Mesendoderm (in vitro differentiated cells): Measurements from ENCODE around the gene MITF.

Source experiments
- DNase-seq: peaks from one replicate; pipeline ENCODE4 v3.0.0; 2013
- H2AK5ac ChIP-seq: 2 replicates; pipeline ENCODE4 v1.6.1; 2013; ENCODE audit warnings: low read length, inconsistent platforms
- H2BK120ac ChIP-seq: 2 replicates; pipeline ENCODE4 v1.6.1; 2013; ENCODE audit warnings: low read depth, mild to moderate bottlenecking, low read length, moderate library complexity, mixed read lengths
- H2BK15ac ChIP-seq: replicated peaks from 2 replicates; pipeline ENCODE4 v1.6.1; 2013; ENCODE audit warnings: low read depth, mild to moderate bottlenecking, moderate library complexity
- H2BK5ac ChIP-seq: 2 replicates; pipeline ENCODE4 v1.6.1; 2013; ENCODE audit warnings: low read length, inconsistent platforms
- H3K18ac ChIP-seq: 2 replicates; pipeline ENCODE4 v1.6.1; 2013; ENCODE audit warnings: mild to moderate bottlenecking, low read length, mixed read lengths
- H3K23ac ChIP-seq: one replicate; pipeline ENCODE4 v1.6.1; 2013; ENCODE audit warnings: low read length
- H3K27ac ChIP-seq: 2 replicates; pipeline ENCODE4 v1.5.1; 2013; ENCODE audit warnings: low read depth, mild to moderate bottlenecking, inconsistent platforms, low read length, moderate library complexity
- H3K27me3 ChIP-seq: 2 replicates; pipeline ENCODE4 v1.6.1; 2013; ENCODE audit warnings: low read length, control low read depth, mild to moderate bottlenecking, inconsistent platforms; ENCODE audit not compliant: insufficient read depth, poor library complexity
- H3K36me3 ChIP-seq: 2 replicates; pipeline ENCODE4 v1.6.1; 2013; ENCODE audit warnings: low read length, inconsistent platforms; ENCODE audit not compliant: control insufficient read depth, insufficient read depth
- H3K4ac ChIP-seq: one replicate; pipeline ENCODE4 v1.6.1; 2013; ENCODE audit warnings: low read depth, mild to moderate bottlenecking, low read length, moderate library complexity
- H3K4me1 ChIP-seq: 2 replicates; pipeline ENCODE4 v1.6.1; 2013; ENCODE audit warnings: low read depth, low read length, inconsistent platforms; ENCODE audit not compliant: control insufficient read depth
- H3K4me2 ChIP-seq: 2 replicates; pipeline ENCODE4 v1.6.1; 2013; ENCODE audit warnings: low read length
- H3K4me3 ChIP-seq: 2 replicates; pipeline ENCODE4 v1.5.1; 2013; ENCODE audit warnings: mild to moderate bottlenecking, low read length
- H3K56ac ChIP-seq: one replicate; pipeline ENCODE4 v1.6.1; 2013; ENCODE audit warnings: low read length
- H3K79me1 ChIP-seq: 2 replicates; pipeline ENCODE4 v1.6.1; 2013; ENCODE audit warnings: low read length, inconsistent platforms
- H3K79me2 ChIP-seq: 2 replicates; pipeline ENCODE4 v1.6.1; 2013; ENCODE audit warnings: mild to moderate bottlenecking, low read length; ENCODE audit not compliant: control insufficient read depth, insufficient read depth
- H3K9ac ChIP-seq: 2 replicates; pipeline ENCODE4 v1.6.1; 2013; ENCODE audit warnings: low read length, inconsistent platforms
- H4K5ac ChIP-seq: one replicate; pipeline ENCODE4 v1.6.1; 2013; ENCODE audit warnings: low read length
- H4K8ac ChIP-seq: one replicate; pipeline ENCODE4 v1.6.1; 2013; ENCODE audit warnings: low read depth, mild to moderate bottlenecking, control low read depth, low read length, moderate library complexity
- WGBS: extraction: QIAGEN DNeasy Blood & Tissue Kit; methylation state at CpG from one replicate; pipeline ENCODE4 v1.1.7; 2013; ENCODE audit warnings: low lambda C conversion rate, missing lambda C conversion rate; ENCODE audit not compliant: insufficient coverage; ENCODE audit errors: extremely low coverage; 5-methylcytosine and 5-hydroxymethylcytosine counted together

MITF gene

GRCh38 chr3:69731080-69731479 lies 8.2 kb upstream of the MITF start:
- H3K9ac ChIP-seq: no peak overlapping the region
- DNase-seq: peak; percentile 60
- no peaks in the 10 kb centered on the region for H3K36me3 ChIP-seq
- no peak overlapping the region for H3K27ac ChIP-seq
- WGBS: no CpG with 5 or more reads among the region's 2 CpGs
- H3K4me2 ChIP-seq: no peak overlapping the region
- H3K79me2 ChIP-seq: no peaks in the 10 kb centered on the region
- H3K4ac ChIP-seq: no peak overlapping the region
- peak overlapping the region; percentile 60 for H3K18ac ChIP-seq
- H2BK15ac ChIP-seq: no peak overlapping the region
- H4K5ac ChIP-seq: no peak overlapping the region
- H3K27me3 ChIP-seq: no peaks in the 10 kb centered on the region
- H2AK5ac ChIP-seq: no peak overlapping the region
- no peak overlapping the region for H4K8ac ChIP-seq
- no peak overlapping the region for H3K23ac ChIP-seq
- H3K56ac ChIP-seq: no peak overlapping the region
- no peak overlapping the region for H2BK5ac ChIP-seq
- no peak overlapping the region for H2BK120ac ChIP-seq
- no peak overlapping the region for H3K4me3 ChIP-seq
- H3K79me1 ChIP-seq: no peaks in the 10 kb centered on the region
- H3K4me1 ChIP-seq: no peaks in the 10 kb centered on the region

- H2BK120ac ChIP-seq: no peak overlapping the region
- H3K4ac ChIP-seq: no peak overlapping the region
- no CpG with 5 or more reads among the region's 2 CpGs for WGBS
- no peak overlapping the region for H4K5ac ChIP-seq
- H3K27ac ChIP-seq: no peak overlapping the region
- no peaks in the 10 kb centered on the region for H3K27me3 ChIP-seq
- H3K79me1 ChIP-seq: no peaks in the 10 kb centered on the region
- no peak overlapping the region for H3K56ac ChIP-seq
- H3K4me3 ChIP-seq: no peak overlapping the region
- no peaks in the 10 kb centered on the region for H3K36me3 ChIP-seq
- H3K79me2 ChIP-seq: no peaks in the 10 kb centered on the region
- no peak overlapping the region for H3K18ac ChIP-seq
- H2BK15ac ChIP-seq: no peak overlapping the region
- H2BK5ac ChIP-seq: no peak overlapping the region
- no peak overlapping the region for H3K23ac ChIP-seq
- H3K4me2 ChIP-seq: no peak overlapping the region
- H2AK5ac ChIP-seq: no peak overlapping the region
- no peak overlapping the region for H3K9ac ChIP-seq
- H3K4me1 ChIP-seq: no peaks in the 10 kb centered on the region
- no peak overlapping the region for H4K8ac ChIP-seq
- no peak for DNase-seq
Measured at GRCh38 chr3:69735893-69736292, 3.4 kb upstream of the MITF start.

GRCh38 chr3:69737392-69737791 lies 1.9 kb upstream of the MITF start:
- Histone ChIP-seq H3K27me3 (no peaks in the 10 kb centered on the region), H2AK5ac (no peak overlapping the region), H3K9ac (no peak overlapping the region), H3K23ac (no peak overlapping the region), H3K36me3 (no peaks in the 10 kb centered on the region), H2BK120ac (no peak overlapping the region), H4K5ac (no peak overlapping the region), H4K8ac (no peak overlapping the region), H3K4me2 (no peak overlapping the region), H3K27ac (no peak overlapping the region), H2BK15ac (no peak overlapping the region), H2BK5ac (no peak overlapping the region), H3K4ac (no peak overlapping the region), H3K4me3 (no peak overlapping the region), H3K79me1 (no peaks in the 10 kb centered on the region), H3K4me1 (no peaks in the 10 kb centered on the region), H3K79me2 (no peaks in the 10 kb centered on the region), H3K18ac (no peak overlapping the region), H3K56ac (no peak overlapping the region)
- no CpG with 5 or more reads among the region's 3 CpGs for WGBS
- no peak for DNase-seq

GRCh38 chr3:69738315-69738714 lies 949 bp upstream of the MITF start:
- Histone ChIP-seq H4K5ac (no peak overlapping the region), H2BK15ac (no peak overlapping the region), H3K4me2 (no peak overlapping the region), H3K4me1 (no peaks in the 10 kb centered on the region), H3K27me3 (no peaks in the 10 kb centered on the region), H2BK5ac (no peak overlapping the region), H4K8ac (no peak overlapping the region), H3K79me1 (no peaks in the 10 kb centered on the region), H3K4me3 (no peak overlapping the region), H3K79me2 (no peaks in the 10 kb centered on the region), H3K56ac (no peak overlapping the region), H3K36me3 (no peaks in the 10 kb centered on the region), H3K9ac (no peak overlapping the region), H3K4ac (no peak overlapping the region), H3K23ac (no peak overlapping the region), H3K27ac (no peak overlapping the region), H2AK5ac (no peak overlapping the region), H2BK120ac (no peak overlapping the region), H3K18ac (no peak overlapping the region)
- WGBS: no CpG with 5 or more reads among the region's 4 CpGs
- no peak for DNase-seq

GRCh38 chr3:69738859-69739203 lies 433 bp upstream of the MITF start:
- no peak overlapping the region for H2AK5ac ChIP-seq
- peak overlapping the region; percentile 54 for H3K56ac ChIP-seq
- H4K8ac ChIP-seq: no peak overlapping the region
- H3K4me3 ChIP-seq: peak overlapping the region; percentile 45
- H3K27me3 ChIP-seq: no peaks in the 10 kb centered on the region
- no peak overlapping the region for H3K9ac ChIP-seq
- peak overlapping the region; percentile 61 for H3K4me2 ChIP-seq
- no peak overlapping the region for H4K5ac ChIP-seq
- no peak overlapping the region for H3K18ac ChIP-seq
- H2BK15ac ChIP-seq: no peak overlapping the region
- no peak overlapping the region for H3K27ac ChIP-seq
- H3K23ac ChIP-seq: no peak overlapping the region
- no peaks in the 10 kb centered on the region for H3K79me2 ChIP-seq
- no peaks in the 10 kb centered on the region for H3K79me1 ChIP-seq
- no peaks in the 10 kb centered on the region for H3K36me3 ChIP-seq
- no peak overlapping the region for H2BK5ac ChIP-seq
- DNase-seq: no peak
- H3K4ac ChIP-seq: no peak overlapping the region
- H3K4me1 ChIP-seq: no peaks in the 10 kb centered on the region
- H2BK120ac ChIP-seq: no peak overlapping the region
- WGBS: no CpG with 5 or more reads among the region's 12 CpGs

- Histone ChIP-seq H4K5ac (no peak overlapping the region), H3K4me1 (no peaks in the 10 kb centered on the region), H2BK120ac (no peak overlapping the region), H3K4me3 (peak overlapping the region; percentile 92), H3K23ac (no peak overlapping the region), H3K27me3 (no peaks in the 10 kb centered on the region), H3K9ac (peak overlapping the region; percentile 64), H3K27ac (no peak overlapping the region), H2BK15ac (no peak overlapping the region), H3K4ac (no peak overlapping the region), H4K8ac (no peak overlapping the region), H3K18ac (no peak overlapping the region), H3K36me3 (no peaks in the 10 kb centered on the region), H2BK5ac (no peak overlapping the region), H3K4me2 (peak overlapping the region; percentile 72), H3K79me1 (no peaks in the 10 kb centered on the region), H3K56ac (no peak overlapping the region), H2AK5ac (no peak overlapping the region), H3K79me2 (no peaks in the 10 kb centered on the region)
- peak; percentile 70 for DNase-seq
- no CpG with 5 or more reads among the region's 26 CpGs for WGBS
Measured at GRCh38 chr3:69740103-69741021, 1.1 kb downstream of the MITF start.
